K562 (cell line): Measurements from ENCODE around the gene ZBTB32. TPM values are rescaled to one million over a fixed set of nuclear protein-coding genes. Genes with fewer than 3 reads are reported as not detected.

Source experiments
- ELF4 ChIP-seq: fragments of 450-650 bp; formaldehyde crosslinking; IDR thresholded peaks from 2 replicates; pipeline ENCODE4 v1.4.0; 2022; ENCODE audit warnings: missing genetic modification characterization
- FOXM1 ChIP-seq, 2 experiments: fragments of 450-650 bp in 1 of 2; sonication (generic) in 1 of 2; formaldehyde crosslinking in 1 of 2; IDR thresholded peaks; 2 replicates each; pipeline versions ENCODE4 v1.6.1 to v1.9.0; 2017 to 2022; ENCODE audit warnings: low read depth in 2 of 2, mild to moderate bottlenecking in 2 of 2, missing genetic modification reagents in 1 of 2, moderate library complexity in 1 of 2
- HIVEP1 ChIP-seq: fragments of 250-450 bp; sonication (Bioruptor Pico); IDR thresholded peaks from 2 replicates; pipeline ENCODE4 v1.4.0; 2020; ENCODE audit warnings: mild to moderate bottlenecking
- JUN ChIP-seq, 2 experiments: sonication (generic) in 1 of 2; formaldehyde crosslinking in 1 of 2; IDR thresholded peaks; 2 replicates each; pipeline versions ENCODE4 v1.6.1 to v1.8.0; 2012 to 2022; ENCODE audit warnings: borderline replicate concordance in 2 of 2, mild to moderate bottlenecking in 2 of 2, improper control_type of control experiment in 1 of 2, low read depth in 1 of 2, low read length in 1 of 2, missing genetic modification reagents in 1 of 2
- NCOA2 ChIP-seq, 2 experiments: fragments of 450-650 bp; IDR thresholded peaks; 2 replicates each; pipeline ENCODE4 v1.6.1; 2018; ENCODE audit warnings: mild to moderate bottlenecking in 2 of 2, moderate library complexity in 1 of 2; ENCODE audit not compliant: partially characterized antibody in 2 of 2
- POLR2G ChIP-seq: fragments of 200-400 bp; formaldehyde crosslinking; IDR thresholded peaks from 2 replicates; pipeline ENCODE4 v1.6.1; 2017; ENCODE audit warnings: low read depth, mild to moderate bottlenecking, antibody characterized with exemption, low read length, moderate library complexity
- SP2 ChIP-seq: IDR thresholded peaks from 2 replicates; pipeline ENCODE4 v1.6.1; 2011; ENCODE audit warnings: mild to moderate bottlenecking, low read depth, low read length, moderate library complexity; ENCODE audit not compliant: poor library complexity, severe bottlenecking; ENCODE audit errors: extremely low read depth
- ZNF444 ChIP-seq: fragments of 250-450 bp; sonication (Bioruptor Pico); IDR thresholded peaks from 2 replicates; pipeline ENCODE4 v1.4.0; 2020; ENCODE audit warnings: mild to moderate bottlenecking, moderate library complexity
- polyA plus RNA-seq, 8 experiments: library from polyadenylated mRNA; depleted of rRNA in 4 of 8; stranded (reverse) in 5 of 8; unstranded in 3 of 8; fragments of >200 nt; fragmentation: Nextera tagmentation in 2 of 8; fragmentation: Illumina TruSeq in 1 of 8; extraction: Ambion mirVana in 2 of 8; extraction: Trizol in 1 of 8; gene quantifications; 2 replicates each; pipeline versions ENCODE4 v1.2.1 to v1.2.3, GENCODE V29; 2011 to 2014; ENCODE audit warnings: inconsistent platforms in 1 of 8, missing spikeins in 1 of 8
- total RNA-seq, 7 experiments: library from RNA; depleted of rRNA in 6 of 7; stranded (reverse); fragments of >200 nt in 6 of 7; fragmentation: Illumina TruSeq in 2 of 7; extraction: Trizol in 2 of 7; gene quantifications; 2 replicates each; pipeline versions ENCODE4 v1.2.1 to v1.2.3, GENCODE V29; 2011 to 2021; ENCODE audit warnings: low replicate concordance in 1 of 7
- TF ChIP-seq, protein P1 (sequence below), 2 experiments: fragments of 450-650 bp; IDR thresholded peaks; 2 replicates each; pipeline ENCODE4 v1.6.1; 2016; ENCODE audit warnings: mild to moderate bottlenecking in 2 of 2, borderline replicate concordance in 1 of 2, low read depth in 1 of 2, moderate library complexity in 1 of 2
- TF ChIP-seq, protein P2 (sequence below), 2 experiments: fragments of 200-800 bp in 1 of 2; sonication (Bioruptor generic) in 1 of 2; sonication (generic) in 1 of 2; formaldehyde crosslinking in 1 of 2; IDR thresholded peaks in 1 of 2; conservative IDR thresholded peaks in 1 of 2; 2 replicates each; pipeline versions ENCODE4 v1.5.0 to v1.6.1; 2016 to 2020; ENCODE audit warnings: missing compliant biosample characterization in 1 of 2, missing genetic modification characterization in 1 of 2, missing genetic modification reagents in 1 of 2
- TF ChIP-seq, protein P3 (sequence below): fragments of 450-650 bp; conservative IDR thresholded peaks from 2 replicates; pipeline ENCODE4 v1.6.1; 2016; ENCODE audit warnings: missing genetic modification characterization, low read depth, mild to moderate bottlenecking, control low read depth, missing compliant biosample characterization

ZBTB32 gene
- total and polyA plus RNA-seq, 9 of the 15 experiments (the other 6 are each of a cell fraction or from before 2014, with no cell fraction given): 0.20 TPM; not detected in 8

DNA sequence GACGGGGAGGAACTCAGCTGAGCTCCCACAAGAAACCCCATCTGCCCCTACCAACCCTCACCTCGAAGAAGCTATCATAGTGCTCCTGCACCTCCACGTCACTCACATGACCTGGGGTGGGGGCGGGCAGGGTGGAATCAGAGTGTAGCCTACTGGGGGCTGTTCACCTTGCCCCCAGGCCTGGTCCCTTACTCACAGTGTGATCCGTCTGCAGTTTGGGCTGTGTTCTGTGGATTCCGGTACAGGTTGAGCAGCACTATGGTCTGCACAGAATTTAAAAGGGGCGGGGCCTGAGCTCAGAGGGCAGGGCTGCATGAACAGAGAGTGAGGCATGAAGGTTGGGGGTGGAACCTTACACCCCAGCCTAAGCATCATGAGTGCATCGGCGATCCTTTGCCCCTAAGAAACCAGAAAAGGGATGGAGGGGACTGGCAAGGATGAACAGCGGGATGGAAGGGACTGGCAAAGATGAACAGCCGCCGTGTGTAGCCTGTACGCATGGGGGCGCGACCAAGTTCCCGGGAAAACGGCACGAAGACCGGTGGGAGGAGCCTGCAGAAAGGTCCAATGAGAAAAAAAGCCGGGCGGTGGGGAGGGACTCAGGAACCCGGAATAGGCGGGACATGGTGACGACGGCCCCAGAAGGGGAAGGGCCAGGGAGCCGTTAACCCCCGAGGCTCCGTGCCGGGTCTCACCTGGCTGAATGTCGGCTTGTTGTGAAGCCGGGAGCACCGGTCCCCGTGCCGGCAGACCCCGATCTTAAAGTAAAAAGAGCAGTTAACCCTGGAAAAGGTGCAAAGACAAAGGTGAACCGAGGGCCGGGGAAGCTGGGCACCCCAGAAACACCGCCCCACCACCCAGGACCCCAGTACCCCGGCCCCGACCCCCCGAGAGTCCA lies 40.3 kb downstream of the ZBTB32 start (continued):
- TF ChIP-seq, protein P1, sequence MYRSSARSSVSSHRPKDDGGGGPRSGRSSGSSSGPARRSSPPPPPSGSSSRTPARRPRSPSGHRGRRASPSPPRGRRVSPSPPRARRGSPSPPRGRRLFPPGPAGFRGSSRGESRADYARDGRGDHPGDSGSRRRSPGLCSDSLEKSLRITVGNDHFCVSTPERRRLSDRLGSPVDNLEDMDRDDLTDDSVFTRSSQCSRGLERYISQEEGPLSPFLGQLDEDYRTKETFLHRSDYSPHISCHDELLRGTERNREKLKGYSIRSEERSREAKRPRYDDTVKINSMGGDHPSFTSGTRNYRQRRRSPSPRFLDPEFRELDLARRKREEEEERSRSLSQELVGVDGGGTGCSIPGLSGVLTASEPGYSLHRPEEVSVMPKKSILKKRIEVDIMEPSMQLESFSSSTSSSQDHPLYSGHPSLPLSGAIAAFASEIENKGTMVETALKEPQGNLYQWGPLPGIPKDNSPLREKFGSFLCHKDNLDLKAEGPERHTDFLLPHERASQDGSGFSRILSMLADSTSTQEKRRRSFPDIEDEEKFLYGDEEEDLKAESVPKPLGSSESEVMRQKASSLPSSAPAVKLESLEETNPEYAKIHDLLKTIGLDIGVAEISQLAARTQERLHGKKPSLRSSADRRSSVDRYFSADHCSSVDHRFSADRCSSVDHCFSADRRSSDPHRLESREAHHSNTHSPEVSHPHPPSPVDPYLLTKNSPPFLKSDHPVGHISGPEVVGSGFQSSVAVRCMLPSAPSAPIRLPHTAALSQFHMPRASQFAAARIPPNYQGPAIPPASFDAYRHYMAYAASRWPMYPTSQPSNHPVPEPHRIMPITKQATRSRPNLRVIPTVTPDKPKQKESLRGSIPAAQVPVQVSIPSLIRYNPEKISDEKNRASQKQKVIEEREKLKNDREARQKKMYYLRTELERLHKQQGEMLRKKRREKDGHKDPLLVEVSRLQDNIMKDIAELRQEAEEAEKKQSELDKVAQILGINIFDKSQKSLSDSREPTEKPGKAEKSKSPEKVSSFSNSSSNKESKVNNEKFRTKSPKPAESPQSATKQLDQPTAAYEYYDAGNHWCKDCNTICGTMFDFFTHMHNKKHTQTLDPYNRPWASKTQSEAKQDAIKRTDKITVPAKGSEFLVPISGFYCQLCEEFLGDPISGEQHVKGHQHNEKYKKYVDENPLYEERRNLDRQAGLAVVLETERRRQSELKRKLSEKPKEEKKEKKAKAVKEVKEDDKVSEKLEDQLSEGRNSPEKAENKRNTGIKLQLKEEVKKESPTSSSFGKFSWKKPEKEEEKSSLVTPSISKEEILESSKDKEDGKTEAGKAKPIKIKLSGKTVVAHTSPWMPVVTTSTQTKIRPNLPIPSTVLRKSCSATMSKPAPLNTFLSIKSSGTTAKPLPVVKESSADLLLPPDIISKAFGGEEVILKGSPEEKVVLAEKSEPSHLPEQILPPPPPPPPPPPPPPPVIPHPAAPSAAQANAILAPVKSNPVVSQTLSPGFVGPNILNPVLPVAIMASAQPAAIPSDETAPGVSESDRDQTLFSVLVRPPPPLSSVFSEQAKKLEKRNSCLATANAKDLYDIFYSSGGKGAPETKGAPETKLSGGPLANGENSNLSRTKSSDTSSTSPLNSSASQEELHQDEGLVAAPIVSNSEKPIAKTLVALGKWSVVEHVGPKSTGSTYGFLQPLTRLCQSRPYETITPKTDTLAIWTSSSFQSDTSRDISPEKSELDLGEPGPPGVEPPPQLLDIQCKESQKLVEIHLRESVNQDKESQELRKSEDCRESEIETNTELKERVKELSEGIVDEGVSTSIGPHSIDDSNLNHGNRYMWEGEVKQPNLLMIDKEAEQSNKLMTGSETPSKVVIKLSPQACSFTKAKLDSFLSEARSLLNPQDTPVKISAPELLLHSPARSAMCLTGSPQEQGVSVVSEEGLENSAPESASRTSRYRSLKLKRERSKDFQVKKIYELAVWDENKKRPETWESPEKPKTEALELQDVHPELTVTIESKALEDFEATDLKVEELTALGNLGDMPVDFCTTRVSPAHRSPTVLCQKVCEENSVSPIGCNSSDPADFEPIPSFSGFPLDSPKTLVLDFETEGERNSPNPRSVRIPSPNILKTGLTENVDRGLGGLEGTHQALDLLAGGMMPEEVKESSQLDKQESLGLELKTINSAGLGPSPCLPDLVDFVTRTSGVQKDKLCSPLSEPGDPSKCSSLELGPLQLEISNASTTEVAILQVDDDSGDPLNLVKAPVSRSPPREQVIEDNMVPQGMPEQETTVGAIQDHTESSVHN (IDR thresholded peaks at IDR 0.05; ENCODE audit: borderline replicate concordance in 1 of 2, low read depth in 1 of 2): no peak
- TF ChIP-seq, protein P2, sequence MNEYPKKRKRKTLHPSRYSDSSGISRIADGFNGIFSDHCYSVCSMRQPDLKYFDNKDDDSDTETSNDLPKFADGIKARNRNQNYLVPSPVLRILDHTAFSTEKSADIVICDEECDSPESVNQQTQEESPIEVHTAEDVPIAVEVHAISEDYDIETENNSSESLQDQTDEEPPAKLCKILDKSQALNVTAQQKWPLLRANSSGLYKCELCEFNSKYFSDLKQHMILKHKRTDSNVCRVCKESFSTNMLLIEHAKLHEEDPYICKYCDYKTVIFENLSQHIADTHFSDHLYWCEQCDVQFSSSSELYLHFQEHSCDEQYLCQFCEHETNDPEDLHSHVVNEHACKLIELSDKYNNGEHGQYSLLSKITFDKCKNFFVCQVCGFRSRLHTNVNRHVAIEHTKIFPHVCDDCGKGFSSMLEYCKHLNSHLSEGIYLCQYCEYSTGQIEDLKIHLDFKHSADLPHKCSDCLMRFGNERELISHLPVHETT (CRISPR knock-in tag; conservative IDR thresholded peaks at IDR 0.05 in 1 of 2, IDR thresholded peaks at IDR 0.05 in 1 of 2): peak in 1 of 2 experiments; percentile 61; a peak in 1 of 4 replicates
- TF ChIP-seq, protein P3, sequence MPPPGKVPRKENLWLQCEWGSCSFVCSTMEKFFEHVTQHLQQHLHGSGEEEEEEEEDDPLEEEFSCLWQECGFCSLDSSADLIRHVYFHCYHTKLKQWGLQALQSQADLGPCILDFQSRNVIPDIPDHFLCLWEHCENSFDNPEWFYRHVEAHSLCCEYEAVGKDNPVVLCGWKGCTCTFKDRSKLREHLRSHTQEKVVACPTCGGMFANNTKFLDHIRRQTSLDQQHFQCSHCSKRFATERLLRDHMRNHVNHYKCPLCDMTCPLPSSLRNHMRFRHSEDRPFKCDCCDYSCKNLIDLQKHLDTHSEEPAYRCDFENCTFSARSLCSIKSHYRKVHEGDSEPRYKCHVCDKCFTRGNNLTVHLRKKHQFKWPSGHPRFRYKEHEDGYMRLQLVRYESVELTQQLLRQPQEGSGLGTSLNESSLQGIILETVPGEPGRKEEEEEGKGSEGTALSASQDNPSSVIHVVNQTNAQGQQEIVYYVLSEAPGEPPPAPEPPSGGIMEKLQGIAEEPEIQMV (tag): no peak
- TF ChIP-seq HIVEP1 (no peak), ZNF444 (CRISPR knock-in tag) (no peak), ELF4 (CRISPR knock-in tag) (peak; percentile 39; the same call in 1 of the 2 replicates), POLR2G (peak; percentile 93), NCOA2 (IDR thresholded peaks at IDR 0.05; ENCODE audit: partially characterized antibody in 2 of 2) (no peak), SP2 (no peak), JUN (IDR thresholded peaks at IDR 0.05; ENCODE audit: borderline replicate concordance, low read depth, low read length) (no peak), JUN (CRISPR knock-in tag; IDR thresholded peaks at IDR 0.05; ENCODE audit: borderline replicate concordance) (no peak), FOXM1 (IDR thresholded peaks at IDR 0.05; ENCODE audit: low read depth) (peak; percentile 53; the same call in 1 of the 2 replicates), FOXM1 (CRISPR knock-in tag; IDR thresholded peaks at IDR 0.05; ENCODE audit: low read depth) (no peak)
